GM21390 (cell line): ENCODE results near the gene SPACA4.
A peak's percentile ranks its signal among the peaks of the same experiment; 100 is the strongest.
"Not testable (repeated sequence)": the region's sequence is repeated elsewhere in the genome, so short reads cannot be mapped to it uniquely, and the experiment has no call there.

ENCODE experiments used
- ATAC-seq: cut with Tn5 transposase; IDR thresholded peaks from one replicate; pipeline ENCODE4 v1.9.1; 2021; ENCODE audit not compliant: unreplicated experiment

SPACA4 gene

DNA sequence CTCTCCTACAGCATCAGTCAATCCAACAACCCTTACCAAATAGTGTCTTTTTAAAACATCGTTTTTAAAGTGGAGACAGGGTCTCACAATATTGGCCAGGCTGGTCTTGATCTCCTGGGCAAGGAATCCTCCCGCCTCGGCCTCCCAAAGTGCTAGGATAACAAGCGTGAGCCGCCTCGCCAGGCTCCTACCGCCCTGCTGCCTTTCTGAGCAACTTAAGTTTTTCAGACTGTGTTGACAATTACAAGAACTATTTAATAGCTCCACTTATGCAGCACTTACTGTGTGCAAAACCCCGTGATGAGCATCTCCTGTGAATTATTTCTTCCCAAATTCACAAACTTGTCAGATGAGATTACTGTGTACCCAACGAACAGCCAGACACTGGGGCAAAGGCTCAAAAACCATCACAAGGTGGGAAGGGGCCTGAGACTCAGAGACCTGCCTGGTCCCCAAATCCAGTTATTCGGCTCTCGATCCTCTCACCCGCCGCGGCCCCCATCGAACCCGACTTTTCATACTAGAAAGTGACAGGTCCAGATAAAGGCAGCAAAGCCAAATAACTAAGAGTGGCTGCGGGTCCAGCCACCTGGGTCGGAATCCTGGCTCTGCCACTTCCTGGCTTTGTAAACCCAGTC is 11.9 kb downstream of the SPACA4 start:
- no peak for ATAC-seq

DNA sequence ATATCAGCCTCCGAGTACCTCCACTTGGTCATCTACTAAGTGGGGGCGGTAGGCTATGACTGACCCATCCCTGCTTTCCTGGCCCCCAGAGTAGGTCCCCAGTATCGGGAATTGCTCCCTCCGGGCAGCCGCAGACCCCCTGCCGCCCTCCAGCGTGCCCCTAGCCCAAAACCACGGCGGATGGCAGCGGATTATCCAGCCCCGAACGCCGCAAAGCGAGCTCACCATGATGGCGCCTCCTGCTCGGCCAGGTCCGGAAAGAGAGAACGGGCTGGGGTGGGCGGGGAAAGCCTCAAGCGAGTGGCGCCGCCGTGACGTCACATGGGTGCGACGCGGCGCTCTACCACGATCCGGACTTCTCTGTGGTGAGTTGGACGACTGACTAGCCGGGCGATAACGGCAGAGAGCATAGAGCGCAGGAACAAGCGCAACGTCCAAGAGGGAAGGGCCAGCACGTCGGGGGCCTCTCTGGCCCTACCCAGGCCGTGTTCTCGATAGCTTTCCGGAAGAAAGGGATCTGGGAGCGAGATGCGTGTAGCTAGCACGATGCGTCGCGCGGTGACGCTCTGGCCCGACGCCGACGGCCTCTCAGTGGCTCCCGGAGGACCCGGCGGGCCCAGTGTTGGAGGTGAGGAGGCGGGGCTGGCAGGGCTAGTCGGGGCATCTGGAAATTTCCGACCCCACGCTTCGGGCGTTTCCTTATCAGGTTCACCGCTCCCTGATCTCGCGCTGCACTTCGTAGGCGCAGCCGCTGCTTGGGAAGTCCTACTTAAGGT is 12.6 kb downstream of the SPACA4 start, which contains the start of the genes RPL18 and SPHK2:
RPL18 (minus strand) TSS at position 263 of the 776 bp plus-strand sequence; CDS start at position 228, 35 bp downstream.
SPHK2 (plus strand) TSS at position 591 of the 776 bp plus-strand sequence. CDS start 1,009 bp downstream, outside the sequence.
- ATAC-seq = peak; percentile 71

DNA sequence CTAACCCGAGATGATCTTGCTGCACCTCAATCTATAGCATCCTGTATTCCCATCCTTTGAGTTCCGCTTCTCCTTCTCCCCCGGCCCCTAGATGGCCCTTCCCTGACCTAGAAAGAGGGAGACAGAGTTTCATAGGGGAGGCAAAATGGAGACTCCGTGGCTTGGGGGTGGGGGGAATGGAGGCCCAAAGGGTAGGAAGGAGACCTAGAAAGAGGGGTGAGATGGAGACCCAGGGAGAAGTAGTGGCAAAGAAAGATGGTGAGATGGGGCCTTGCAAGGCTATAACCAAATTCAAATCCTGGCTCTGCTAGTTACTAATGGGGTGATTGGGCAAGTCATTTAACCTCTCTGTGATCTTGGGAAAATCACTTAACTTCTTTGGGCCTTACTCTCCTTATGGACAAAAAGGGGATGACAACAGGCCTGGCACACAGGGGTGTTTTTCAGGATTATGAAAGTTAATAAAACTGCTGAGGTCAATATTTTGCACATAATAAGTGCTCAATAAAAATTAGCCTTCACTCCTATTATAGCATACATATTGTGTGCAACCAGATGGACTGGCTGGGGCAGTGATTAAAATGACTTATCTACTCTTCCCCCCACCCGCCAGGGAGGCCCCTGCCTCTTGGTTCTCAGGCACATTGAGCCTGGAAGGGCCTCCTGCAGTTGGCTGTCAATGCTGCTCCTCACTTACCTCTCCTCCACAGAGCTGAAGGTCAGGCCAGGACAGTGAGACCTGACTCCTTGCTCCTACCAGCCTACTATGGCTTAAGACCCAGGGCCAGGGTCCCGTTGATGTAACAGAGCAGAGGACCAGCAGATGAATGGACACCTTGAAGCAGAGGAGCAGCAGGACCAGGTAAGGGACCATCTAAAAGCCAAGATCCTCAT is 13.4 kb downstream of the SPACA4 start:
- ATAC-seq = no peak

GRCh38 chr19:48623556-48624066 is 17.1 kb downstream of the SPACA4 start:
- no peak for ATAC-seq

- ATAC-seq = peak; percentile 58
Measured at GRCh38 chr19:48624067-48624594, 17.6 kb downstream of the SPACA4 start.

DNA sequence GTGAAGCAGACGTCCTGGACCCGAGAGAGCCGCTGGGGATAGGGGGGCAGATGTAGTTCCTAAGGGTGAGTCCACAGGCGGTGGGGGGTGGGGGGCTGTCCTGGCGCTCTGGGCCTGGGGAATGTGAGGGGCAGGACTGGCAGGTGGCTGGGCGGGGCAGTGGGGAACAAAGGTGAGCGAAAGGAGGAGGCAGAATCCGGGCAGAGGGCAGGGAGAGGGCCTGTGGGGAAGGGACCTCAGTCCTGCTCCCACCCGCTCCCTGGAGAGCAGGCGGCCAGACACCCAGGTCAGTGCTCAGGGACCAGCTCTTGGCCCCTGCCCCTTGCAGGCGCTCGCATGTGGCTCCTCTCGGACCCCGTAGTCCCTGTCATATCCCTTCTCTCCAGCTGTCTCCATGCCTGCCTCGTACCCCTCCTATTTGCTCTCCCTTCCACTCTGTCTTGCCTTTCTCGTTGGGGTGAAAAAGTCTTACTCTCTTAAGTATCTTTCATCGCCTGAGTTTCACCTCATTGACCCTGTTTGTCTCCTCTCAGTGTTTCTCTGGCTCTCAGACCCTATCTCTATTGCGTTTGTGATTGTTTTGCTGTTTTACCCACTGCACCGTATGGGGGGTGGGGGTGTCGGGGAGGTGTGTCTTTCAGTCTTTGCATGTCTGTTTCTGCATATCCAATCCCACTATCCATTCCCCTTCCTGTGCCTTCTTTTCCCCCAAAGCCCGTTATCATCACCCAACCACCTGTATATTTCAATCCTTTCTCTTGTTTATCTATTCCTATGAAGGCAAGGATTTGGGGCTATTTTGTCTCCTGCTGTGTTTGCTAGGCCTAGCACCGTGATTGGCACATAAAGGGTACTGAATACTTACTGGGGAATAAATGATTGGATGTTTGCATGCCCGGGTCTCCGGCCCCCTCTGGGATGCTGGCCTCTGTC is 18.5 kb downstream of the SPACA4 start:
- no peak for ATAC-seq

DNA sequence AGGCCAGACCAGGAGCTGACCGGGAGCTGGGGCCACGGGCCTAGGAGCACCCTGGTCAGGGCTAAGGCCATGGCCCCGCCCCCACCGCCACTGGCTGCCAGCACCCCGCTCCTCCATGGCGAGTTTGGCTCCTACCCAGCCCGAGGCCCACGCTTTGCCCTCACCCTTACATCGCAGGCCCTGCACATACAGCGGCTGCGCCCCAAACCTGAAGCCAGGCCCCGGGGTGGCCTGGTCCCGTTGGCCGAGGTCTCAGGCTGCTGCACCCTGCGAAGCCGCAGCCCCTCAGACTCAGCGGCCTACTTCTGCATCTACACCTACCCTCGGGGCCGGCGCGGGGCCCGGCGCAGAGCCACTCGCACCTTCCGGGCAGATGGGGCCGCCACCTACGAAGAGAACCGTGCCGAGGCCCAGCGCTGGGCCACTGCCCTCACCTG is 19.4 kb downstream of the SPACA4 start:
- no peak for ATAC-seq

DNA sequence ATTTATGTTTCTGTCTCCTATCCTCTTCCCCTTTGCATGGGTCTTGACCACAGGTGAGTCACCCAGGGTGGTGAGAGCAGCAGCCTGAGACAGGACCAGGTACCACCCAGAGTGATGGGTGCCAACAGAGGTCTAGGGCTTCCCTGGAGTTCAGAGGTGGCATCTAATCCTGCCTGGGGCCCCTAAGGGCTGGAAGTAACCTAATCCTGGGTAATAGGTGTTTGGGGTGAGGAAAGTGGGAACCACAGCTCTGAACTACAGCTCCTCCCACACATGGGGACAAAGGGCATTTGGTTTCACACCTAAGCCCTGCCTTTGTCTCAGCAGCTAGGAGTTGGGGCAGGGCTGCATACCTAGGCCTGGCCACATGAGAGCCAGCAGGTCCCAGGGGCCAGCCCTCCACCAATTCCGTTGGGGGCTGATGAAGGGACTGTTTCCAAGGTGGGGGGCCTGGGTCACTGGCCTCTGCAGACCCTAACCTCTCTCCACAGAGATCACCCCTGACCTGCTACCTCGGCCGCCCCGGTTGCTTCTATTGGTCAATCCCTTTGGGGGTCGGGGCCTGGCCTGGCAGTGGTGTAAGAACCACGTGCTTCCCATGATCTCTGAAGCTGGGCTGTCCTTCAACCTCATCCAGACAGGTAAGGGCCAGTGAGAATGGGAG is 20.8 kb downstream of the SPACA4 start:
- ATAC-seq = no peak

DNA sequence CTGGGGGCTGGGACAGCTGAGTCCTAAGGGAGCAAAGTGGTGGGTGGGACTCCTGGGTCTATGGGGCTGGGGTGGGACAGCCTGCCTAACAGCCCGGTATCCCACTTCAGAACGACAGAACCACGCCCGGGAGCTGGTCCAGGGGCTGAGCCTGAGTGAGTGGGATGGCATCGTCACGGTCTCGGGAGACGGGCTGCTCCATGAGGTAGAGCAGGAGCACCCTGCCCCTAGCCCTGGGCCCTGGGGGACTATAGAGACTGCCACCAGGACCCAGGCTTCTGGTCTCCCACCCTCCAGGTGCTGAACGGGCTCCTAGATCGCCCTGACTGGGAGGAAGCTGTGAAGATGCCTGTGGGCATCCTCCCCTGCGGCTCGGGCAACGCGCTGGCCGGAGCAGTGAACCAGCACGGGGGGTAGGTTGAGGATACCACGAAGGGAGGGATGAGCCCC is 21.3 kb downstream of the SPACA4 start:
- ATAC-seq = no peak

- no peak for ATAC-seq
Measured at GRCh38 chr19:48628486-48629296, 22.1 kb downstream of the SPACA4 start.

GRCh38 chr19:48629297-48629598 is 22.7 kb downstream of the SPACA4 start:
- ATAC-seq = no peak

GRCh38 chr19:48629599-48630295 is 23.2 kb downstream of the SPACA4 start:
- ATAC-seq = no peak

DNA sequence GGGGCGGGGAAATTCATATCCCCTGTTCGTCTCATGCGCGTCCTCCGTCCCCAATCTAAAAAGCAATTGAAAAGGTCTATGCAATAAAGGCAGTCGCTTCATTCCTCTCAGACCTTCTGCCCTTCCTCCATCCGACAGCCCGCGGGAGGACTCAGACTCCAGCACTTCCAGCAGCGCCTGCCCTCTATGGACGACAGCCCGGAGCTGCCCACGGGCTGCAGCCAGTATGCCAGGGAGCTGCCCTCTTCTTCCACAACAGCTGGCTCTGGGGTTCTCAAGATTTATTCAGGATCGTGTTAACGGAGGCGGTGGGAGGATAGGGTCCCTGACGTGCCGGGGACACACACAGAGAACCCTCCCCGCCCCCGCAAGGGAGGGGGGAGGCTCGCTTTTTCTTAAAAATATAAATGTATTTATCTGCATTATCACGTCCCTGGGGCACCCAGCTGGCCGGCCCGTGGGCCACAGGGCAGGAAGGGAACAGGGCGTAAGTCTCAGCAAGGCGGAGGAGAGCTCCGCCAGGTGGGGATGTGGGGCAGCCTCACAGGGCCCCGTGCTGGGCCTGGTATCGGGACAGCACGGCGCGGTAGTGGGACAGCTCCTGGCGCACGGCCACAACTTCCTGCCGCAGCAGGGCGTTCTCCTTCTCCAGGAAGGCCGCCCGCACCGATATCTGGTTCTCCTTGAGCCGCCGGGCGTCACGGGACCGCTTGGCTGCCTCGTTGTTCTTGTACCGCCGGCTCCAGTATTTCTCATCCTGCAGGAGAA is 23.9 kb downstream of the SPACA4 start:
- ATAC-seq = no peak

DNA sequence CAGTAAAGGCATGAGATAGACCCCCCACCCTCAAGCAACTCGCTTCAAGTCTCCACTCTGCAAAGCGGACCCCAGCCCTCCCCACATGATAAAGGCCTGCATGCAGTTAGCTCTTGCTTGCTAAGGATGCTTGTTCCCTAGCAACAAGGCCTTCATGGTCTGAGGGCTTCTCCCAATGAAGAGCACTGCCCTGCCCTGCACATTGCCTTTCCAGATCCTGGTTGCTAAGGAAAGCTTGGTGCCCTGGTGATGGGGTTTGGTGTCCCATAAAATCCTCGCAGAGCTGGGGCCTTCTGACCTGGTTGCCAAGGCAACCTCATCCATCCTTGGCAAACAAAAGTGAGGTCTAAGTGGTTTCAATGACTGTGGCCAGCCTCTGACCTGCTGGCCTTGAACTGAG is 24.7 kb downstream of the SPACA4 start:
- no peak for ATAC-seq

- not testable (repeated sequence) for ATAC-seq
Measured at GRCh38 chr19:48632286-48632685, 25.7 kb downstream of the SPACA4 start.

- ATAC-seq = no peak
Measured at GRCh38 chr19:48632692-48633147, 26.2 kb downstream of the SPACA4 start.
